HG03095 (cell line): ENCODE measurements around the gene VAX1.
"Not testable (repeated sequence)": the region's sequence is repeated elsewhere in the genome, so short reads cannot be mapped to it uniquely, and the experiment has no call there.

ENCODE experiments used
- ATAC-seq: cut with Tn5 transposase; IDR thresholded peaks from one replicate; pipeline ENCODE4 v1.9.1; 2021; ENCODE audit warnings: moderate library complexity; ENCODE audit not compliant: unreplicated experiment

Gene VAX1

GRCh38 chr10:117137911-117138642, at the start of gene VAX1:
TSS of gene VAX1 (minus strand) at chr10:117138270. CDS start at chr10:117138056, 214 bp downstream.
- no peak for ATAC-seq

GRCh38 chr10:117186832-117187615, 49.0 kb upstream of the VAX1 start:
- ATAC-seq, result no peak

- not testable (repeated sequence) for ATAC-seq
Observed at GRCh38 chr10:117185817-117186216, 47.7 kb upstream of the VAX1 start.

- ATAC-seq, result no peak
Observed at GRCh38 chr10:117184821-117185220, 46.8 kb upstream of the VAX1 start.

- no peak for ATAC-seq
Observed at GRCh38 chr10:117184296-117184695, 46.2 kb upstream of the VAX1 start.

- no peak for ATAC-seq
Observed at GRCh38 chr10:117178190-117178589, 40.1 kb upstream of the VAX1 start.

- ATAC-seq, result peak; percentile 50
Observed at GRCh38 chr10:117175901-117176534, 37.9 kb upstream of the VAX1 start.

- ATAC-seq, result peak; percentile 27
Observed at GRCh38 chr10:117175215-117175900, 37.3 kb upstream of the VAX1 start.

- peak; percentile 79 for ATAC-seq
Observed at GRCh38 chr10:117174439-117175214, 36.6 kb upstream of the VAX1 start.

GRCh38 chr10:117170244-117170643, 32.2 kb upstream of the VAX1 start:
- ATAC-seq, result no peak

- ATAC-seq, result no peak
Observed at GRCh38 chr10:117169480-117169879, 31.4 kb upstream of the VAX1 start.

- no peak for ATAC-seq
Observed at GRCh38 chr10:117168729-117169128, 30.7 kb upstream of the VAX1 start.

GRCh38 chr10:117167789-117168674, 30.0 kb upstream of the VAX1 start:
- ATAC-seq, result peak; percentile 81

GRCh38 chr10:117167346-117167788, 29.3 kb upstream of the VAX1 start:
- no peak for ATAC-seq

- no peak for ATAC-seq
Observed at GRCh38 chr10:117166418-117167345, 28.6 kb upstream of the VAX1 start.

GRCh38 chr10:117165538-117166417, 27.7 kb upstream of the VAX1 start:
- no peak for ATAC-seq
